ENCODE measurements around the gene ARHGAP44.

- TF ChIP-seq CTCF (IDR thresholded peaks at IDR 0.05) (no peak), POLR2AphosphoS5 (IDR thresholded peaks at IDR 0.05) (no peak), POLR2A (IDR thresholded peaks at IDR 0.05) (no peak), EP300 (IDR thresholded peaks at IDR 0.05) (peak in 1 of 4 donors; percentile 28)
These were observed 41.5 kb downstream of the ARHGAP44 start for GRCh38 chr17:12830777-12831247.
